Activated CD4-positive, alpha-beta T cell treated with anti-CD3 and anti-CD28 coated beads for 36 hours (primary cell): ENCODE data around the gene MAPK13. TPM values are rescaled to one million over a fixed set of nuclear protein-coding genes. Genes with fewer than 3 reads are reported as not detected.
A peak's percentile ranks its signal among the peaks of the same experiment; 100 is the strongest.
"Not testable (repeated sequence)": the region's sequence is repeated elsewhere in the genome, so short reads cannot be mapped to it uniquely, and the experiment has no call there.

Experiments
- ATAC-seq: fragments of 200-7000 bp; cut with Tn5 transposase; one replicate; pipeline ENCODE4 v1.10.0; 2021; ENCODE audit warnings: mild to moderate bottlenecking, moderate library complexity
- CTCF ChIA-PET: fragments of 350-600 bp; sonication (Branson Sonifier 250); formaldehyde crosslinking; loops from one replicate; lab custom pipeline; 2021; ENCODE audit warnings: antibody characterized with exemption; lab: Charles Lee
- POLR2A ChIA-PET: fragments of 350-600 bp; sonication (Branson Sonifier 250); formaldehyde crosslinking; loops from one replicate; lab custom pipeline; 2021; ENCODE audit warnings: antibody characterized with exemption, inconsistent platforms; lab: Charles Lee
- DNase-seq: peaks from one replicate; pipeline ENCODE4 v3.0.0-alpha.2; 2020
- H3K27ac Mint-ChIP-seq: one replicate; pipeline ENCODE4 v1.8.0; 2021; ENCODE audit warnings: mixed read lengths
- H3K27me3 Mint-ChIP-seq: one replicate; pipeline ENCODE4 v1.8.0; 2021; ENCODE audit warnings: mixed read lengths
- H3K36me3 Mint-ChIP-seq: one replicate; pipeline ENCODE4 v1.8.0; 2021; ENCODE audit warnings: low read depth, mixed read lengths
- H3K4me1 Mint-ChIP-seq: one replicate; pipeline ENCODE4 v1.8.0; 2021; ENCODE audit warnings: mixed read lengths
- H3K4me3 Mint-ChIP-seq: one replicate; pipeline ENCODE4 v1.8.0; 2021; ENCODE audit warnings: mild to moderate bottlenecking, moderate library complexity, mixed read lengths
- H3K9me3 Mint-ChIP-seq: one replicate; pipeline ENCODE4 v1.8.0; 2021; ENCODE audit warnings: low read depth, mixed read lengths
- intact Hi-C, 2 experiments: fragments of 100-400 bp; cut with DNase I in 1 of 2; cut with micrococcal nuclease in 1 of 2; formaldehyde crosslinking; loops; one replicate each; pipeline versions ENCODE4 v1.14.2 to v1.15.1; 2022 to 2024; cut with DNase I, micrococcal nuclease
- total RNA-seq, 2 experiments: library from RNA; stranded (reverse); gene quantifications; one replicate each; pipeline ENCODE4 v1.2.3, GENCODE V29; 2021

Gene MAPK13
- total RNA-seq: 10 to 100 TPM; 63.0 to 65.1 TPM

DNA sequence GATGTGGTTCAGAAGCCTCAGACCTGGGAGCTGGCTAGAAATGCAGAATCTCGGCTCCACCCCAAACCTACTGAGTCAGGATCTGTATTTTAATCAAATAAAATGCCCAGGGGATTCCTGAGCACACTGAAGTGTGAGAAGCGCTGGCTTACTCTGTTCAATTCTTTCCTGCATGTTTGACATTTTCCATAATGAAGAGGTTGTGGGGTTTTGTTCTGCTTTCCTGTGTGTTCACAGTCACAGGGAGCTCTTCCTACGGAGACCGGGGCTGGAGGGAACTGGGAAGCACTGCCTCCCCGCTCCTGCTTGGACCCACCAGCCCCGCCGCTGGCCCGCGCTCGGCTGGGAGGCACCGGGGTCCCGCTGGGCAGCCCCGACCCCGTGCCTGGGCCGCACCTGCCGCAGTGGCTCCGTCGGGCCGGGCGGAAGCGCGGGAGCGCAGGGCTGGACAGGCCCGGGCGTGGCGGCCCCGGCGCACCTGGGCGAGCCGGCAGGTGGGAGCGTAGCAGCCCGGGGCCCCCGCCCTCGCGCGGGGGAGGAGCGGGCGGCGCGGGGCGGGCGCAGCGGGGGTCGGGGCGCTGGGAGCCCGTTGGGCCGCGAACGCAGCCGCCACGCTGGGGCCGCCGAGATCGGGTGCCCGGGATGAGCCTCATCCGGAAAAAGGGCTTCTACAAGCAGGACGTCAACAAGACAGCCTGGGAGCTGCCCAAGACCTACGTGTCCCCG lies at the start of gene MAPK13:
Gene MAPK13 (plus strand): TSS at position 573 of the 726 bp plus-strand sequence. CDS start 70 bp downstream, at position 643.
- peak within 1 kb of the TSS; percentile 84 for H3K4me3 Mint-ChIP-seq
- H3K27me3 Mint-ChIP-seq: no peaks in the 10 kb centered on the region
- intact Hi-C loops: loop anchor here (2.0 to 10.0 kb wide), 8 partner anchors 35 to 825 kb away; partner anchors contain the start of genes BRPF3 (in 1 of the 2), SRPK1 (in 1 of the 2), SRSF3 (in 1 of the 2) and STK38 (in 1 of the 2)
- peaks cover 26% of the 10 kb centered on the region for H3K36me3 Mint-ChIP-seq
- H3K4me1 Mint-ChIP-seq: peaks cover 68% of the 10 kb centered on the region
- DNase-seq: peak; percentile 65
- peak within 1 kb of the TSS; percentile 97 for H3K27ac Mint-ChIP-seq
- CTCF ChIA-PET: interaction anchor here (2.9 kb wide), 1 partner anchor 9 kb away, joined by 32 read pairs; no protein-coding TSS in a partner anchor
- ATAC-seq: peak; percentile 18
- POLR2A ChIA-PET: interaction anchor here (0.6 to 1.9 kb wide), 4 partner anchors 9 to 468 kb away, joined by 3 to 31 read pairs (median 4); no protein-coding TSS in a partner anchor
- no peaks in the 10 kb centered on the region for H3K9me3 Mint-ChIP-seq

DNA sequence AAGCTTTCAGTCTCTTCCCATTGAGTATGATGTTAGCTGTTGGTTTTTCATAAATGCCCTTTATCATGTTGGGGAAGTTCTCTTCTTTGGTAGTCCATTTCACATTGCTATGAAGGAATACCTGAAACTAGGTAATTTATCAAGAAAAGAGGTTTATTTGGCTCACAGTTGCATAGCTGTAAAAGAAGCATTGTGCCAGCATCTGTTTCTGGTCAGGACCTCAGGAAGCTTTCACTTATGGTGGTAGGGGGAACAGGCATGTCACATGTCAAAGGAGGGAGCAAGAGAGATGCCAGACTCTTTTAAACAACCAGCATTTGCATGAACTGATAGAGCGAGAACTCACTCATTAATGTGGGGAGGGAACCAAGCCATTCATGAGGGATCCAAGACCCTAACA lies 48.0 kb upstream of the MAPK13 start:
- DNase-seq (no peak), ATAC-seq (no peak)
- H3K36me3 Mint-ChIP-seq: peaks cover 59% of the 10 kb centered on the region
- CTCF ChIA-PET: interaction anchor here (1.2 to 6.9 kb wide), 5 partner anchors 9 to 57 kb away, joined by 3 to 55 read pairs (median 4); no protein-coding TSS in a partner anchor
- H3K27me3 Mint-ChIP-seq: no peaks in the 10 kb centered on the region
- intact Hi-C loops: no loop called here
- H3K4me3 Mint-ChIP-seq: no peak overlapping the region
- H3K27ac Mint-ChIP-seq: no peak overlapping the region
- peaks cover 8% of the 10 kb centered on the region for H3K4me1 Mint-ChIP-seq
- POLR2A ChIA-PET: interaction anchor here (0.7 kb wide), 2 partner anchors 48 to 55 kb away, joined by 3 read pairs; partner anchors contain the start of gene MAPK14
- H3K9me3 Mint-ChIP-seq: peaks cover 1% of the 10 kb centered on the region

DNA sequence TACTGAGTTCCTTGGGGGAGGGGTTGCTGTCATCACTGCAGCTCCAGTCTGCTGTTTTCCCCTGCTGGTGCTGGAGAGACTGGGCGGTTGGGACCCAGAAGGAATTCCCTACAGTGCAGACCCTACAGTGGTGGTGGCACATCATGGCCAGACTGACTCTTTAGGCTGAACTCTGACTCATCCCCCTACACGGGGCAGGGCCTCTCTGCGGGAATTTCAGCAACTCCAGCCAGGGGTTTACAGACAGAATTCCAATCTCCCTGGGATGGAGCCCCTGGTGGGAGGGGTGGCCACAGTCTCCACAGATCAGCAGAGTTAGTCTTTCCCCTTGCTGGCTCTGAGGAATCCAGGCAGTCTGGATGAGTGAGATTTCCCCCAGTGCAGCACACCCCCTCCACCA lies 46.9 kb upstream of the MAPK13 start:
- POLR2A ChIA-PET: no interaction called here
- no peak overlapping the region for H3K4me3 Mint-ChIP-seq
- peaks cover 65% of the 10 kb centered on the region for H3K36me3 Mint-ChIP-seq
- intact Hi-C loops: no loop called here
- H3K4me1 Mint-ChIP-seq: peaks cover 8% of the 10 kb centered on the region
- CTCF ChIA-PET: interaction anchor here (0.7 to 6.9 kb wide), 3 partner anchors 10 to 56 kb away, joined by 3 to 55 read pairs (median 5); partner anchors contain the start of gene MAPK14
- no peak overlapping the region for H3K27ac Mint-ChIP-seq
- ATAC-seq (no peak), DNase-seq (no peak)
- H3K9me3 Mint-ChIP-seq: peaks cover 3% of the 10 kb centered on the region
- H3K27me3 Mint-ChIP-seq: no peaks in the 10 kb centered on the region

DNA sequence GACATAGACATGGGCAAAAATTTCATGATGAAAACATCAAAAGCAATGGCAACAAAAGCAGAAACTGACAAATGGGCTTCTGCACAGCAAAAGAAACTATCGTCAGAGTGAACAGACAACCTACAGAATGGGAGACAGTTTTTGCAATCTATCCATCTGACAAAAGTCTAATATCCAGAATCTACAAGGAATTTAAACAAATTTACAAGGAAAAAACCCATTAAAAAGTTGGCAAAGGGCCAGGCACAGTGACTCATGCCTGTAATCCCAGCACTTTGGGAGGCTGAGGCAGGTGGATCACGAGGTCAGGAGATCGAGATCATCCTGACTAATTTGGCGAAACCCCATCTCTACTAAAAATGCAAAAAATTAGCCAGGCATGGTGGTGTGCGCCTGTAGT lies 42.1 kb upstream of the MAPK13 start:
- H3K36me3 Mint-ChIP-seq: peaks cover 26% of the 10 kb centered on the region
- intact Hi-C loops, H3K27me3 Mint-ChIP-seq, H3K9me3 Mint-ChIP-seq, H3K4me3 Mint-ChIP-seq, DNase-seq, CTCF ChIA-PET, ATAC-seq, H3K4me1 Mint-ChIP-seq, H3K27ac Mint-ChIP-seq, POLR2A ChIA-PET: not testable (repeated sequence)

DNA sequence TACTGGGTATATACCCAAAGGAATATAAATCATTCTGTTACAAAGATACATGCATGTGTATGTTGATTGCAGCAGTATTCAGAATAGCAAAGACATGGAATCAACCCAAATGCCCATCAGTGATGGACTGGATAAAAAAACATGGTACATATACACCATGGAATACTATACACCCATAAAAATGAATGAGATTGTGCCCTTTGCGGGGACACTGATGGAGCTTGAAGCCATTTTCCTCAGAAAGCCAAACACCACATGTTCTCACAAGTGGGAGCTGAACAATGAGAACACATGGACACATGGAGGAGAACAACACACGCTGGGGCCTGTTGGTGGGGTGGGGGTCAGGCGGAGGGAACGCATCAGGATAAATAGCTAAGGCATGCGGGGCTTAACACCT lies 41.3 kb upstream of the MAPK13 start:
- ATAC-seq: no peak
- no peaks in the 10 kb centered on the region for H3K27me3 Mint-ChIP-seq

DNA sequence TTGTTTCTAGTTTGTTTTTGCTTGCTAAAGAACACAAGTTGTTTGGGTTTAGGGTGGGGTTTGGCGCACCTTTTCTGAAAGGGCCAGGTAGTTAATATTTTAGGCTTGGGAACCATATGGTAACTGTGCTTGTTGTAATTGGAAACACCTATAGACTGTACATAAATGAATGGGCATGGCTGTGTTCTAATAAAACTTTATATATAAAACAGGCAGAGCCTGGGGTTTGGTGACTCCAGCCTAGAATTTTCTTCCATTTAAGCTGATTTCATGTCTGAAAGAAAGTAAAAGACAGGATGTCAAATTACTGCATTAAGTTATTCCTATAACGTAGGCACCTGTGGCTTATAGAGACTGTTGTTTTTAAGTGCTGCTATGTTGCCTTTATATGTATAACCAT lies 36.1 kb upstream of the MAPK13 start:
- no peak overlapping the region for H3K27ac Mint-ChIP-seq
- POLR2A ChIA-PET: interaction anchor here (1.0 kb wide), 1 partner anchor 66 kb away, joined by 8 read pairs; the partner anchor contains the start of gene MAPK14
- no peaks in the 10 kb centered on the region for H3K9me3 Mint-ChIP-seq
- CTCF ChIA-PET: interaction anchor here (0.6 to 9.5 kb wide), 38 partner anchors 10 to 754 kb away, joined by 3 to 183 read pairs (median 5); partner anchors contain the start of genes MAPK14 and SLC26A8
- H3K4me3 Mint-ChIP-seq: no peak overlapping the region
- peaks cover 32% of the 10 kb centered on the region for H3K4me1 Mint-ChIP-seq
- DNase-seq: no peak
- peaks cover 4% of the 10 kb centered on the region for H3K36me3 Mint-ChIP-seq
- no peaks in the 10 kb centered on the region for H3K27me3 Mint-ChIP-seq
- ATAC-seq: no peak
- intact Hi-C loops: loop anchor here in 1 of 2 experiments (2.0 kb wide), 2 partner anchors 37 to 173 kb away; partner anchors contain the start of genes MAPK13 and SRPK1

More for the DNA sequence above, 41.3 kb upstream of the MAPK13 start:
- no peak for DNase-seq
- Mint-ChIP-seq H3K36me3 (peaks cover 18% of the 10 kb centered on the region), H3K4me1 (peaks cover 11% of the 10 kb centered on the region), H3K27ac (no peak overlapping the region), H3K4me3 (no peak overlapping the region), H3K9me3 (peaks cover 3% of the 10 kb centered on the region)
- POLR2A ChIA-PET: no interaction called here
- intact Hi-C loops: no loop called here
- CTCF ChIA-PET: interaction anchor here (1.2 to 1.3 kb wide), 3 partner anchors 51 to 62 kb away, joined by 3 to 6 read pairs (median 3); no protein-coding TSS in a partner anchor

DNA sequence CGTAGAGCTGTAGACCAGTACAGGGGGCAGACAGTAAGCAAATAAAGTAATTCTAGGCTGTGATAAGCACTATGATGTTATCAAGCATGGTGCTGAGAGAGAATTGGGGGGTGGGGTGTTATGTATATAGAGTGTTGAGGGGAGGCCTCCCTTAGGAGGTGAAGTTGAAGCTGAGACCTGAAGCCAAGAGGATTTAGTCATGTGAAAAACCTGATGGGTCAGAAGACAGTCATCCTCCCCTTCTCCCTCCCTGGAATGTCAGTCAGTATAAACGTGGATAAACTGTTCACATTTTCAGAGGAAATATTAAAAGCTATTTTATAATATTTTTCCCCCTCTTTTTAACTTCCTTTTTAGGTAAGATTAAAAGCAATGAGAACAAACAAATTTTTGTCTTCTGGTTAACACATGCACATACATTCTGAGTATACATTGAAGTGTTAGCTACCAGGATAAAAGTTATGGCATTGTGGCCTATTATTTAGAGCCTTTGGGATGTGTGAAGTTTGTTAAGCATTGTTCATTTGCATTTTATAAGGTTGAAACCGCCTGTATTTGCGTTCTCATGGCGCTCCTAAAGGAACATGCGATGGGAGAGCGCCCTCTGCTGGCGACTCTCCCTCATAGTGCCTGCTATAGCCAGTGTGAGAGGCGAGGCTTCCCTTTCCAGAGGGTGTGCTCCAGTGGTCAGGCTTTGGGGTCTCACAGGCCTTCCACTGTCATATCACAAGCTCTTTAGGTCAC lies 35.4 kb upstream of the MAPK13 start:
- POLR2A ChIA-PET: interaction anchor here (1.0 kb wide), 1 partner anchor 67 kb away, joined by 8 read pairs; the partner anchor contains the start of gene MAPK14
- Mint-ChIP-seq H3K4me3 (no peak overlapping the region), H3K36me3 (peaks cover 4% of the 10 kb centered on the region), H3K27me3 (no peaks in the 10 kb centered on the region), H3K9me3 (no peaks in the 10 kb centered on the region), H3K27ac (peak overlapping the region; percentile 35), H3K4me1 (peaks cover 39% of the 10 kb centered on the region)
- intact Hi-C loops: loop anchor here (1.0 to 2.0 kb wide), 4 partner anchors 36 to 174 kb away; partner anchors contain the start of genes MAPK14 (in 2 of the 2), MAPK13 (in 1 of the 2) and SRPK1 (in 1 of the 2)
- ATAC-seq: peak; percentile 87
- CTCF ChIA-PET: interaction anchor here (0.5 to 9.5 kb wide), 58 partner anchors 11 to 753 kb away, joined by 3 to 183 read pairs (median 4); partner anchors contain the start of genes MAPK14 and SLC26A8
- DNase-seq: peak; percentile 92

DNA sequence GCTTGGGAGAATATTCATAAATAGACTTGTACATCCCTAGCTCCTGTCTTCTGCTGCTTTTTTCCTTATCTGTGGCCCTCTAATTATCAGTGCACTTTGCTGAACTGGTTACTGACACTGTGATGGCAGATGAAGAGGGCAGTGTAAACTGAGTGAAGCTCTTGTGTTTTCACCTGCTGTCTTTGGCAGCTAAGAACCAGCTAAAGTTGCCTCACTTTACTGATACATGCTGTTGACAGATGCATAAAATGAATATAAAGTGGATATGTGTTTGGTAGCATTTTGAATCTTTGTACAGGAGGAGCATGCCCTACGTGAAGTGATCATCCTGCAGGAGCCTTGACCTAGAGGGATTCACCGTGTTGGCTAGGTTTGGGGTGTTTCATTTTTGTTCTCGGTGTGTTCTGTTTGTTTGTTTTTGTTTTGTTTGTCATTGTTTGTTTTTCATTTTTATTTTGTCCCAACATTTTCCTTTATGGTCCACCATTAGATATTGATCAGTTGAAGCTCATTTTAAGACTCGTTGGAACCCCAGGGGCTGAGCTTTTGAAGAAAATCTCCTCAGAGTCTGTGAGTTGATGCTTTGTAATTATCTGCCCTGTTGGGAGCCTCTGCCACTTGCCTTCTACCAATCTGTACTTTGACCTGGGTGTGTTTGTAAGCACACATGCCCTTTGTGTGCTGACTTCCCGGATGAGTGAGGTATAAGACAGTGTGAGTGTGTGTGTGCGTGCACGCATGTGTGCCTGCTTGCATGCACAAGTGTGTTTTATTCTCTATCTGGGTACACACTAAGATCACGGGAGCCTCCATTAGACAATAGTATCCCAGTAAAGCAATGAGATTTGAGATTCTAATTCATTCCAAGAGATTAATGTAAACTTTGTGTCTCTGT lies 34.6 kb upstream of the MAPK13 start:
- H3K4me1 Mint-ChIP-seq: peaks cover 46% of the 10 kb centered on the region
- ATAC-seq (peak; percentile 24), DNase-seq (no peak)
- no peaks in the 10 kb centered on the region for H3K9me3 Mint-ChIP-seq
- intact Hi-C loops: loop anchor here (1.0 to 2.0 kb wide), 4 partner anchors 35 to 175 kb away; partner anchors contain the start of genes MAPK14 (in 2 of the 2), MAPK13 (in 1 of the 2) and SRPK1 (in 1 of the 2)
- POLR2A ChIA-PET: no interaction called here
- peaks cover 4% of the 10 kb centered on the region for H3K36me3 Mint-ChIP-seq
- CTCF ChIA-PET: interaction anchor here (0.5 to 9.5 kb wide), 36 partner anchors 10 to 276 kb away, joined by 3 to 183 read pairs (median 5); partner anchors contain the start of genes MAPK14 and SLC26A8
- H3K4me3 Mint-ChIP-seq: no peak overlapping the region
- H3K27ac Mint-ChIP-seq: no peak overlapping the region
- no peaks in the 10 kb centered on the region for H3K27me3 Mint-ChIP-seq

DNA sequence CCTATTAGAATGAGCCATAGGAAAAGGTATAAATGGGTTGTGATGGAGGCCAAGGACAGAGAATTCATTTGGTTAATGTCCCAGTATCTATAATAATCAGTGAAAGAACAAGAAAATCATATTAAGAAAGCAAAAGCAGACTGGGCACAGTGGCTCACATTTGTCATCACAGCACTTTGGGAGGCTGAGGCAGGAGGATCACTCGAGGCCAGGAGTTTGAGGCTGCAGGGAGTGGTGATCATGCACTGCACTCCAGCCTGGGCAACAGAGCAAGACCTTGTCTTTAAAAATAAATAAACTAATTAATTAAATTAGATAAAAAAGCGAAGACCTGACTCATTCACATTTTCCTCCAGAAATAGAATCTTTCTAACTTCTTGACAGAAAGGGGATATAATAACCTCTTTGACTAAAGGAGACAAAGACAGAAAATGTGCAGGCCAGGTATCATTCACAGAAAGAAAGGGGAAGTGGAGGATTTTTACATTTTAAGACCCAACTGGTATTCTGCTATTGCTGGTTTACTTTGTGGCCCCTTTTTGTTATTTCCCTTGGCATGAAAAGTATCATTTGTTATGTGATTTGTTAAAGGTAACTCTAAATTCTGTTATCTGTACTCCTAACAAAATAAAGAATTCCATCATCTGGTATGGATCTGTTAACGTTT lies 31.9 kb upstream of the MAPK13 start:
- Mint-ChIP-seq H3K9me3 (no peaks in the 10 kb centered on the region), H3K27me3 (no peaks in the 10 kb centered on the region), H3K4me3 (no peak overlapping the region), H3K4me1 (peaks cover 49% of the 10 kb centered on the region), H3K27ac (no peak overlapping the region), H3K36me3 (peaks cover 10% of the 10 kb centered on the region)
- ATAC-seq (no peak), DNase-seq (no peak)
- intact Hi-C loops: no loop called here
- CTCF ChIA-PET: interaction anchor here (1.7 to 9.5 kb wide), 2 partner anchors 21 to 72 kb away, joined by 4 to 183 read pairs; partner anchors contain the start of genes MAPK14 and SLC26A8
- POLR2A ChIA-PET: no interaction called here
